Measurements from ENCODE around the gene PGGHG. TPM values are rescaled to one million over a fixed set of nuclear protein-coding genes. Genes with fewer than 3 reads are reported as not detected.

Gene PGGHG
- total RNA-seq, 1 experiment from 2014 or later, result 69.0 TPM

DNA sequence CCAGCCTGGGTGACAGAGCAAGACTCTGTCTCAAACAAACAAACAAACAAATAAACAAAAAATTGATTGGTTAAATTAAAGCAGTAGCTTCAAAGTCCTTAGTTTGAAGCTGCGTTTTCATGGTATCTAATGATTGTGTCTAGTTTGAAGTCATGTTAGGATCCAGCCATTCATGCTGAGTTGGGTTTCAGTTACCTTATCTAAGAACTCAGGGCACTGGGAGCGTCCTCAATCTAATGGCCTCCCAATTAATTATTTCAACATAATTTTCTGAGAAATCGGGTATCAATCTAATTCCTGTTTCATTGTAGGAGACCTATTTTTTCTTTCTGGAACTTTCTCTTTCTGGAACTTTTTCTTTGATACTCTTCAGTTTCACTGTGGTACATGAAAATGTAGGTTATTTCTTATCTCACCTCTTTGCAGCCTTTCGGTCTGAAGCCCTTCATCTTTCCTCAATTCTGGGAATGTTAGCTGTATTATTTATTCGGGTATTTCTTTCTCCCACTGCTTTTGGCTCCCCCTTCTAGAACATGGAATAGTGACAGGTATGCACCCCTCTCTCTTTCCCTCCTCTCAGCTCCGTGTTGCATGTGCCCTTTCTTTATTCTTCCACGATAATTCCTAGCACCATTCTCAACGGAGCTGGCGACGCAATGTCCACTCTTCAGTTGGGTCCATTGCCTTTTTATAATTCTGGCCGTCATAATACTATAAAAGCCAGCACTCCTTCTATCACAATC is 56.1 kb downstream of the PGGHG start:
- H3K36me3 ChIP-seq (replicated peaks; ENCODE audit: control insufficient read depth, insufficient read depth, low read length), result no peaks in the 10 kb centered on the region
- no peak for DNase-seq

More for the DNA sequence above, 56.1 kb downstream of the PGGHG start:
- no peaks in the 10 kb centered on the region for H3K27me3 ChIP-seq (ENCODE audit: control insufficient read depth, insufficient read depth, low read length)
- H3K4me3 ChIP-seq (ENCODE audit: insufficient read depth, low read depth, low read length), result no peak overlapping the region

Other genes starting within 250 kb of the PGGHG start
- gene SCGB1C1, start 96.0 kb upstream of the PGGHG start, total RNA-seq (2014; rRNA removed; shearing (Covaris generic)), result not detected in 2 replicates
- 21.5 and 23.7 TPM in 2 replicates for gene BET1L, start 81.7 kb upstream of the PGGHG start, total RNA-seq (2014; rRNA removed; shearing (Covaris generic))
- 103 and 125 TPM in 2 replicates for gene RIC8A, start 81.4 kb upstream of the PGGHG start, total RNA-seq (2014; rRNA removed; shearing (Covaris generic))
- 10.7 and 12.3 TPM in 2 replicates for gene SIRT3, start 52.8 kb upstream of the PGGHG start, total RNA-seq (2014; rRNA removed; shearing (Covaris generic))
- 186 and 234 TPM in 2 replicates for gene PSMD13, start 52.1 kb upstream of the PGGHG start, total RNA-seq (2014; rRNA removed; shearing (Covaris generic))
- 0.26 and 0.55 TPM in 2 replicates for gene NLRP6, start 10.7 kb upstream of the PGGHG start, total RNA-seq (2014; rRNA removed; shearing (Covaris generic))
- gene IFITM5, start 10.4 kb downstream of the PGGHG start, total RNA-seq (2014; rRNA removed; shearing (Covaris generic)), result not detected in 2 replicates
- 374 and 379 TPM in 2 replicates for gene IFITM2, start 18.7 kb downstream of the PGGHG start, total RNA-seq (2014; rRNA removed; shearing (Covaris generic))
- 1,398 and 1,404 TPM in 2 replicates for gene IFITM1, start 24.9 kb downstream of the PGGHG start, total RNA-seq (2014; rRNA removed; shearing (Covaris generic))
- gene IFITM3, start 31.7 kb downstream of the PGGHG start, total RNA-seq (2014; rRNA removed; shearing (Covaris generic)), result 278 and 328 TPM in 2 replicates
- gene B4GALNT4, start 80.4 kb downstream of the PGGHG start, total RNA-seq (2014; rRNA removed; shearing (Covaris generic)), result 56.0 and 62.6 TPM in 2 replicates
- 2.1 and 3.6 TPM in 2 replicates for gene PKP3, start 105.1 kb downstream of the PGGHG start, total RNA-seq (2014; rRNA removed; shearing (Covaris generic))
- gene SIGIRR, start 125.9 kb downstream of the PGGHG start, total RNA-seq (2014; rRNA removed; shearing (Covaris generic)), result 39.5 and 44.9 TPM in 2 replicates
- gene ANO9, start 152.9 kb downstream of the PGGHG start, total RNA-seq (2014; rRNA removed; shearing (Covaris generic)), result 0.83 and 2.2 TPM in 2 replicates
- gene PTDSS2, start 161.2 kb downstream of the PGGHG start, total RNA-seq (2014; rRNA removed; shearing (Covaris generic)), result 40.9 and 47.5 TPM in 2 replicates
- 98.9 and 104 TPM in 2 replicates for gene RNH1, start 218.1 kb downstream of the PGGHG start, total RNA-seq (2014; rRNA removed; shearing (Covaris generic))
- 27.1 and 57.9 TPM in 2 replicates for gene HRAS, start 246.4 kb downstream of the PGGHG start, total RNA-seq (2014; rRNA removed; shearing (Covaris generic))
- gene LRRC56, start 248.4 kb downstream of the PGGHG start, total RNA-seq (2014; rRNA removed; shearing (Covaris generic)), result 1.3 and 1.5 TPM in 2 replicates